ENCODE data around the gene MYO18B. TPM values are rescaled to one million over a fixed set of nuclear protein-coding genes. Genes with fewer than 3 reads are reported as not detected.

The MYO18B gene
- total RNA-seq, 1 donor from 2014 or later, result 254 TPM

DNA sequence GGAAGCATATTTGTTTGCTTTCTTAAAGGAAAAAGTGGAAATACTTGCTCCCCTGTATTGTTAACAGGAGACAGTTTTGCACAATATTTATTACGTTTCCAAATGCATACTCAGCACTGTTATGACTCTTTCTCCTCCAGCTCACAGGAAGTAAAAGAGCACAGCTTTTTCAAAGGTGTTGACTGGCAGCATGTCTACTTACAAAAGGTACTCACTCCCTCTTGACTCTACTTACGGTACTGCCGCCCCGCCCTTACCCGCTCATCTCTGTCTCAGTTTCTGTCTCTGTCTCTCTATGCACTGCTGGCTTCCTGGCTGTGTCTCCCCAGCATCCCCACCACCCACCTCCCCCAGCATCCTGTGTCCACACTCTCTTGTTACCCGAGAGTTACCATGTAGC, 32.2 kb upstream of the MYO18B start:
- no peak for DNase-seq (ENCODE audit: low spot score)
- intact Hi-C loops (cut with DNase I), result loop anchor here (5.0 kb wide), 1 partner anchor 63 kb away; no protein-coding TSS in a partner anchor

DNA sequence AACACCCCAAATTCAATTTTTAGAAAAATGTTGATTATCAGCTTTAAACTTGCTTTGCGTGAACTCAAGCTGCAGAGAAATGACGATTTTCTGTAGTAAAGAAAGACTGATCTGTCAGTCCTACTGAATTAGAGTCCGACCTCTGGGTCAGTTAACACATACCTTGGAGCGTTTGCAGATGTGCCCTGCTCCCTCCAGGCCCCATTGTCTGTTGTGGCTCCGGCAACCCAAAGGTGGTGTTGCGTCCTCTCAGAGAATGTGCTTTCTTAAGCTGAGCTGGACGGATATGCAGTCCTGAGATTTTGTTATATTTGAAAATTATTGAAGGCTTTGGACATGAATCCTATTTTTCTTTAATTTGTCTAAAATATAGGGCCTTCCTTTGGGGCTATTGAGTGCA, 31.5 kb upstream of the MYO18B start:
- DNase-seq (ENCODE audit: low spot score), result no peak
- intact Hi-C loops (cut with DNase I), result no loop called here

GRCh38 chr22:25711491-25711890, 30.5 kb upstream of the MYO18B start:
- DNase-seq (ENCODE audit: low spot score), result no peak
- intact Hi-C loops (cut with DNase I), result no loop called here

DNA sequence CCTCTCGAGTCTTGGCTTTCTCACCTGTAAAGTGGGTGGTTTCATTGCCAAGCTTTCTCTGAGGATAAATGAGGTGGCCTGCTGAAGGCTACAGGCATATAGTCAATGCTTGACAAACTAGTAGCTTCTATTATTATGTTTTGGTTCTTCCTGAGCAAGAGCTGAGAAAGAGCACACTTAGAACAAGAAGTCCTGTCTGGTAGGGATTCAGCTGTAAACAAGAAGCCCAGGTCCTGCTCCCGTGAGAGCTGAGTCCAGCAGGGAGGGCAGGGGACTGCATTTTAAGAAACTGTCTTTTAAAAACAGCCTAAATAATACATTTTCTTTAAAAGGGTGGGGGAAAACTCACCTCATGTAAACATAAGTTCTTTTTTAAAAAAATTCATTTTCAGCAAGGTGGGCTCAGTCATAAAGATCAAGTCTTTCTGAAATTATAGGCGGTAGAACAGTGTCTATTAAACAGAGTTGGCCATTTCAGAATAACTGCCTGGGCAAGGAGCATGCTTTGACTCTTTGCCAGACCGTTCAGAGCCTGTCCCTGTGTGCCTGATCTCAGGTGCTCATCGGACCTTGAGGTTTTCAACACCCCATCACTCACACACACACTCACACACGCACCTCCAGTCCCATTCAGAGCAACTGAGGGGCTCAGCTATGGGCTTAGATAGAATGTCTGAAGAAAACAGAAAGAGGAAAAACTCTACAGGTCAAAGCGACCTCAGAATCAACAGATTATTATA, 29.2 kb upstream of the MYO18B start:
- intact Hi-C loops (cut with DNase I), result no loop called here
- DNase-seq (ENCODE audit: low spot score), result no peak

- intact Hi-C loops (cut with DNase I), result no loop called here
- DNase-seq (ENCODE audit: low spot score), result no peak
These were observed 27.9 kb upstream of the MYO18B start for GRCh38 chr22:25714070-25714469.

DNA sequence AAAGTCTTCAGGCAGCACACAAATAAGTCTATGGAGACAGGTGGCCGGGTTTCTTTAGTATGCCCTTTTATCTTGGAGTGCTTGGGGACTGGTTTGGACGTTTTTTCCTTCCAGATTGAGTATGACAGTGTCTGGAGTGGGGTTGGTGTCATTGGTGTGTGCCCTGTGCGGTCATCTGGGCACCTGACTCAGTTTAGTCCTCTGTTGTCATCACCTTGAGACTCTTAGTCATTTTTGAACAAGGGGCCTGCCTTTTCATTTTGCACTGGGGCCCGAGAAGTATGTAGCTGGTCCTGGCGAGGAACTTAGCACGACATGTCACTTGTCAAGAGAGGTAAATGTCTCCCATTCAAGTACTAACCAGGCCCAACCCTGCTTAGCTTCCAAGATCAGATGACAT, 27.2 kb upstream of the MYO18B start:
- DNase-seq (ENCODE audit: low spot score), result no peak
- intact Hi-C loops (cut with DNase I), result no loop called here

- intact Hi-C loops (cut with DNase I), result no loop called here
- DNase-seq (ENCODE audit: low spot score), result no peak
These were observed 25.4 kb upstream of the MYO18B start for GRCh38 chr22:25716637-25717036.

DNA sequence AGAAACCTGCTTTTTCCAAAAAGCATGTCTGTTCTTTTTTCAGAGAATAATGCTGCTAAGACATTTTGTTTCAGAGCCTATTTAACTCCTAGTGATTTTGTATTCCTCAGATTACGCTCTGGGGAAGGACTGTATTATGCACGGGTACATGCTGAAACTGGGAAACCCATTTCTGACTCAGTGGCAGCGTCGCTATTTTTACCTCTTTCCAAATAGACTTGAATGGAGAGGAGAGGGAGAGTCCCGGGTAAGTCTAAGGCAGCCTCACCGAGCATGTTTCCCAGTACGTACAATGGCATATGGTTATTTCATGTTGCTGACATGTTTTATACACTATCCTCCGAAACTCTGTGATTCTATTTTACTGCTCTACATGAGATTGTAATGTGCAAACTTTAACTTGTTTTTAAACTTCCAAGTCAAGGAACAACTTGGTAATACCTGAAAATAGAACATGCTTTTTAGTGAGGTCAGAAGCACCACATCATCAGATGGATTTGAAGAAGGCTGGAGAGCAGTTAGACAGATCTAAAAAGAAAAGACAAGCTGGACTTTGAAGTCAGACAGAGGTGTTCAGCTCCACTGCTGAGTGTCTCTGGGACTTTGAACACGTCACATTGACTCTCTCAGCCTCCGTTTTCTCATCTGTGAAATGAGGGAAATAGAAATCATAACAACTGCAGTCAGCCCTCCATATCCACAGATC, 23.7 kb upstream of the MYO18B start:
- DNase-seq (ENCODE audit: low spot score), result no peak
- intact Hi-C loops (cut with DNase I), result no loop called here

- DNase-seq (ENCODE audit: low spot score), result no peak
- intact Hi-C loops (cut with DNase I), result no loop called here
These were observed 19.8 kb upstream of the MYO18B start for GRCh38 chr22:25722223-25722622.

GRCh38 chr22:25722626-25723025, 19.4 kb upstream of the MYO18B start:
- intact Hi-C loops (cut with DNase I), result no loop called here
- DNase-seq (ENCODE audit: low spot score), result no peak

DNA sequence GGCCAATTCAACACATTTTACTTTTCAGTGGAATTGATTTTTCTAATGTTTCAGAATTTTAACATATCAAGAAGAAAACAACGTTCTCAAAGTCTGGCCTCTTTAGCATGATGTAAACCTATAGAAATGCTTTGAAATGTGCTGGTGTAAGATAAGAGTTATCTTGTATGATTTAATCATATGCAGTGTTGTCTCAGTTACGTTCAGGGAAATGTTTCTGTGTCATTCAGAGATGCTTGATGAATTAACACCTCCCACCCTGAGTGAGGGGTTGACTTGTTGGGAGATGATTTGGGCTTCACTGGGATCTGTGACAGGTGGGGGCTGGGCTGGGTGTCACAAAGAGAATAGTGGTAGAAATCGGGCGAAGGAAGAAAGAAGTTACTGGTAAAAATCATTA, 15.7 kb upstream of the MYO18B start:
- intact Hi-C loops (cut with DNase I), result no loop called here

GRCh38 chr22:25728071-25728470, 13.9 kb upstream of the MYO18B start:
- intact Hi-C loops (cut with DNase I), result no loop called here
- DNase-seq (ENCODE audit: low spot score), result no peak

More for the DNA sequence above, 15.7 kb upstream of the MYO18B start:
- DNase-seq (ENCODE audit: low spot score), result no peak

DNA sequence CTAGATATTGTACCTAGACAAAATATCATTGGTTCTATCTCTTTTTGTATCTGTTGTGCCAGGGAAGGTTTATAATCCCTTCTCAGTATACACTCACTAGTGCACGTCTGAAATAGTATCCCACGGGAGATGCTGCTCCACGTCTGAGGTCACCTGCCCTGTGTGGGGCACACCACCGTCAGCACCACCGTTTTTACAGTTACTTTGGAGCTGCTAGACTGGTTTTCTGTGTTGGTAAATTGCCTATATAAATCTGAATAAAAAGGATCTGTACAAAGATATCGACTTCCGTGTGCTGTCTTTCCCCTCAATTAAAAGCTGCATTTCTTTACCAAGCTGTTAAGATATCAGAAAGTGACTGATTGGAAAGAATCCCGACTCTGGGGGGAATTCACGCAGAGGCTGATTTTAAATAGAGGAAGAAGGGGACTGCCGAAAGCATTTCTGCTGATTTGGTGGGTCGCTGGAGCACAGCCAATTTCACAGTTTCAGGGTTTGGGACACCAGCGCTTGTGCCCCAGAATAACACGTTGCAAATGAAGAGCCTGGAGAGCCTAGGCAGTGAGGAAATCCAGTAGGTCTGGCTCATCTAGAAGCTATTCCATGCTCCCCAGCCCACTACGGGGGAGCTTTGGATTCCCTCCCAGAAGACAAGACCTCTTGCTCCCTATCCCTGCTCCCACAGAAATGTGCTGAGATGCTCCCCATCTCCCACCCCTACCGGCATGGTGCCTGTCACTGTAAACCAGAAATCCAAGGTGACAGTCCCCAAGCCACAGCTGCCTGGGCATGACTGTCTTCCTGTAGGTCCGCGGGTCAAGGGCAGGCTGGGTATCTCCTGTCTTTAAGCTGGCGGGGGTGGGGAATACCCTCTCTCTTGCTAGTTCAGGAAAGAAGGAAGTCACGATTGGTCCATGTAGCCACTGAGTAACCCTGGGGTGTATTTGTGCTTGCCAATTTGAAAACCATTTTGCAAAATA, 12.7 kb upstream of the MYO18B start:
- no peak for DNase-seq (ENCODE audit: low spot score)
- intact Hi-C loops (cut with DNase I), result no loop called here

DNA sequence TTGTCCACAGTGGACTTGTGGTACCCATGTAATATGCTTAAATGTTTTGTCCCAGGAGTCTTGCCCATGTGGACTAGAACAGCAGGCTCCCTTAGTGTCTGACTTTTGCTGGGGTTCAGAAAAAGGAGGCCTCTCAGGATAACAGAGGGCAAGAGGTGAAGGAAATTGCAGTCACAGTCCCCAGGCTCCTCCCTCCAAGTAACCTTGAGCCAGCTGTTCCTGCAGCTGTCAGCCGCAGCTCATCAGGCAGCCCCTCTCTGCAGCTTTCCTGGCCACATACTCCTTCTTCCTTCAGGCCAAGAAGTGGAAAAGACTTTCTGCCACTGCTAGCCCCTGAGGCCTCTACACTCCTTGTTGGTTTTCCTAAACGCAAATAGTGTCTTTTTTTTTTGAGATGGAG, 6.3 kb upstream of the MYO18B start:
- intact Hi-C loops (cut with DNase I), result no loop called here
- peak; percentile 20 for DNase-seq (ENCODE audit: low spot score)

- DNase-seq (ENCODE audit: low spot score), result no peak
- intact Hi-C loops (cut with DNase I), result no loop called here
These were observed 5.5 kb upstream of the MYO18B start for GRCh38 chr22:25736378-25737011.

DNA sequence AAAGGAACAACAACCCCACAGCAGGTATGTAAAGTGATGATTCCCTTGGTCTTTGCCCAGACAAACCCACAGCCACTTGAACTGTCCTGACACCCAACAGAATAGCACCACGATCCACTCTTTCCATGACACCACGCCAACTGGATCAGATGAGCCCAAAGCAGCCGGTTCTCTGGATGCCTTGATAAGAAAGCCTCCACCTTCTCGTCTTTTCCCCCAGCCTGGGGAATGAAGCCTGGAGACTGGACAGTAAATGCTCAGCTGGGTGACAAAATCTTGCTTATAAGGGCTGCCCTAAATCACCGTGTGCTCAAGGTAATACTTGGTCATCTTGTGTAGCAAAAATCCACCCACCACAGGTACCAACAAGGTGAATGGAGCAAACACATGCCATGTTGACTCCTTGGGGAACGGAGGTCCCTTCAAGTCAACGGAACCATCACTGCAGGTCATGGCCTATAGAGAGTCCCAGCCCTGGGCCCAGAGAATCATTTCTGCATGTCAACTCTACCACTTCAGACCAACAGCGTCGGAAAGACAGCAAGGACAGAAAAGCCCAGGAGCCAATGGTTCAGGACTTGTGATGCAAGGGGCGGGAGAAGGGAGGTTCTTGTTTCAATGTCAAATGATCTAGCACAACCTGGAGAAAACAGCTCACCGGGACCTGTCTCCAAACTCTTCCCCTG, 2.2 kb upstream of the MYO18B start:
- DNase-seq (ENCODE audit: low spot score), result peak; percentile 31
- intact Hi-C loops (cut with DNase I), result no loop called here

DNA sequence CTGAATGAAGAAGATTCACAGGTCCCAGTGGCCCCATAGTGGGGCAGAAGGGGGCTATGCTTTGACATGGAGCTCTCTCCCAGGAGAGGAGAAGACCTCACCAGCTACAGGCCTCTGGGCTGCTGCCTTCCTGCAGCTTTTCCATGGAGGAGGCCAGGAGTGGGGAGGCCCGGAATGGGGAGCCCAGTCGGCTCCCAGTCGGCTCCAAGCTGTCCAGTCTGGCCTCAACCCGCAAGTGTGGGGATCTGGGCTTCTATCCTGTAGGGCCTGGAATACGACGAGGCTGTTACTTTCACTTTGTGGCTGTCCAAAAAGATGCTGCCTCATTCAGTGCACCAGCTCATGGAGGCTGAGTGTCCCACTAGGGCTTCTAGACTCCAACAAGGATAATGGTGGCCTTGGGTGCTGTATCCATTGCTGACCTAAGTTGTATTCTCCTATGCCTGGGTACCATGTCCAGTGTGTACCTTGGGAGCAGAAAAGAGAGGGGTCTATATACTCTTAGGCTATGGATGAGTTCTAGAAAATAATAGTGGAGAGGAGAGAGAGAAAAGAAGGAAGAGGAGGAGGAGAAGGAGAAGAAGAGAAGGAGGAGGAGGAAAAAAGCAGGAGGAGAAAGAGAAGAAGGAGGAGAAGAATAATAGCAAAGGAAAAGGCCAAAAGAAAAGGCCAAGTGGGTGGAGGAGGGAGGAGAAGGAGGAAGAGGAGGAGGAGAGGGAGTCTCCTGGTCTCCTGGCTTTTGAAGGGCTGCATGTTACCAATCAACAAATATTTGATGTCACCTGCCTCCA, 1.1 kb downstream of the MYO18B start:
- intact Hi-C loops (cut with DNase I), result no loop called here
- DNase-seq (ENCODE audit: low spot score), result peak; percentile 67

- intact Hi-C loops (cut with DNase I), result no loop called here
- DNase-seq (ENCODE audit: low spot score), result peak; percentile 50
These were observed 2.7 kb downstream of the MYO18B start for GRCh38 chr22:25744694-25745093.

Measured in cardiac septum (tissue), 1 donor.